HepG2 (cell line): ENCODE data around the gene MAP3K5. TPM values are rescaled to one million over a fixed set of nuclear protein-coding genes. Genes with fewer than 3 reads are reported as not detected.

Experiments
- ATAC-seq: fragments of 200-7000 bp; cut with Tn5 transposase; 3 replicates; pipeline ENCODE4 v1.9.1; 2020; ENCODE audit warnings: mild to moderate bottlenecking, moderate library complexity
- BruUV-seq: library from RNA; stranded (reverse); fragments of 400-500 nt; replicated peaks from 2 replicates; lab custom pipeline; 2021; lab: Mats Ljungman, UMichigan
- CTCF ChIA-PET: fragments of 300-600 bp; formaldehyde crosslinking; extraction: SDS; loops from one replicate; lab custom pipeline; 2021; ENCODE audit warnings: low total read pairs, inconsistent platforms, low intra/inter-chr PET ratio; lab: Yijun Ruan, JAX
- POLR2A ChIA-PET: fragments of 350-600 bp; sonication (Branson Sonifier 250); formaldehyde crosslinking; loops from one replicate; lab custom pipeline; 2020; ENCODE audit warnings: antibody characterized with exemption, inconsistent platforms; lab: Yijun Ruan, JAX
- DNase-seq: peaks from one replicate; pipeline ENCODE4 v3.0.0-alpha.2; 2015; ENCODE audit warnings: low spot score
- FAIRE-seq: peaks from 3 replicates; lab custom pipeline; 2011; peaks lifted over from hg19 to GRCh38; lab: Jason Lieb, UNC
- H2AFZ ChIP-seq: one replicate; pipeline ENCODE4 v1.6.1; 2011; ENCODE audit warnings: low read length, inconsistent platforms
- H3K27ac ChIP-seq: fragments of 300-600 bp; 3 replicates; pipeline ENCODE4 v1.8.0; 2011; ENCODE audit warnings: mixed run types, mild to moderate bottlenecking, mixed read lengths, low read length, inconsistent platforms; ENCODE audit not compliant: insufficient read depth; ENCODE audit errors: extremely low read length
- H3K27me3 ChIP-seq, 2 experiments: fragments of 200-600 bp in 1 of 2; 2 replicates in 1 of 2; 3 replicates in 1 of 2; pipeline versions ENCODE4 v1.6.0 to v1.8.0; 2011; ENCODE audit warnings: low read length in 2 of 2, mild to moderate bottlenecking in 2 of 2, moderate library complexity in 2 of 2, inconsistent platforms in 1 of 2; ENCODE audit not compliant: insufficient read depth in 2 of 2, control insufficient read depth in 1 of 2
- H3K36me3 ChIP-seq, 2 experiments: fragments of 200-600 bp in 1 of 2; replicated peaks in 1 of 2; 2 replicates in 1 of 2; 3 replicates in 1 of 2; pipeline versions ENCODE4 v1.5.1 to v1.8.0; 2011; ENCODE audit warnings: low read length in 2 of 2, inconsistent platforms in 1 of 2; ENCODE audit not compliant: insufficient read depth in 2 of 2, control insufficient read depth in 1 of 2
- H3K4me1 ChIP-seq: 2 replicates; pipeline ENCODE4 v1.5.1; 2012; ENCODE audit warnings: low read length, inconsistent platforms; ENCODE audit not compliant: insufficient read depth
- H3K4me2 ChIP-seq: 2 replicates; pipeline ENCODE4 v1.6.0; 2011; ENCODE audit warnings: low read depth, low read length, inconsistent platforms
- H3K4me3 ChIP-seq, 3 experiments: fragments of 200-600 bp in 1 of 3; sonication (generic), shearing (Covaris generic) in 1 of 3; replicated peaks in 1 of 3; 2 replicates each; pipeline ENCODE4 v1.5.1; 2011 to 2016; ENCODE audit warnings: low read length in 3 of 3, inconsistent platforms in 2 of 3, low read depth in 2 of 3, mild to moderate bottlenecking in 2 of 3, control low read depth in 1 of 3, mixed read lengths in 1 of 3; ENCODE audit not compliant: insufficient read depth in 1 of 3
- H3K79me2 ChIP-seq: one replicate; pipeline ENCODE4 v1.6.1; 2011; ENCODE audit warnings: low read length, inconsistent platforms; ENCODE audit not compliant: insufficient read depth
- H3K9ac ChIP-seq: 2 replicates; pipeline ENCODE4 v1.6.0; 2011; ENCODE audit warnings: mild to moderate bottlenecking, low read depth, low read length, inconsistent platforms; ENCODE audit not compliant: insufficient read depth
- H3K9me3 ChIP-seq: 2 replicates; pipeline ENCODE4 v1.5.1; 2012; ENCODE audit warnings: mild to moderate bottlenecking, low read length
- H4K20me1 ChIP-seq: 2 replicates; pipeline ENCODE4 v1.6.0; 2011; ENCODE audit warnings: inconsistent platforms, mild to moderate bottlenecking, low read length, moderate library complexity; ENCODE audit not compliant: insufficient read depth
- HNF1A ChIP-seq, 2 experiments: sonication (generic) in 1 of 2; formaldehyde crosslinking in 1 of 2; IDR thresholded peaks; 2 replicates each; pipeline versions ENCODE4 v1.4.0 to v1.6.1; 2016 to 2020; ENCODE audit warnings: borderline replicate concordance in 1 of 2, low read depth in 1 of 2, mild to moderate bottlenecking in 1 of 2, missing genetic modification reagents in 1 of 2
- KDM6A ChIP-seq: IDR thresholded peaks from 2 replicates; pipeline ENCODE4 v1.6.1; 2016; ENCODE audit warnings: low read depth
- MAFK ChIP-seq, 2 experiments: IDR thresholded peaks in 1 of 2; conservative IDR thresholded peaks in 1 of 2; 2 replicates each; pipeline ENCODE4 v1.6.1; 2011; ENCODE audit warnings: improper control_type of control experiment in 2 of 2, low read length in 2 of 2
- NFRKB ChIP-seq: fragments of 450-650 bp; IDR thresholded peaks from 2 replicates; pipeline ENCODE4 v1.6.1; 2017
- SIX4 ChIP-seq: sonication (generic); formaldehyde crosslinking; IDR thresholded peaks from 2 replicates; pipeline ENCODE4 v1.4.0; 2020; ENCODE audit warnings: missing genetic modification reagents
- U2AF2 ChIP-seq: fragments of 200-400 bp; formaldehyde crosslinking; IDR thresholded peaks from 2 replicates; pipeline ENCODE4 v1.6.1; 2017; ENCODE audit warnings: low read depth, mild to moderate bottlenecking, low read length
- ZC3H4 ChIP-seq: sonication (generic); formaldehyde crosslinking; IDR thresholded peaks from 2 replicates; pipeline ENCODE4 v1.4.0; 2020; ENCODE audit warnings: missing genetic modification reagents, borderline replicate concordance
- ZFP1 ChIP-seq: IDR thresholded peaks from 2 replicates; pipeline ENCODE4 v1.6.1; 2016
- ZHX1 ChIP-seq: sonication (generic); formaldehyde crosslinking; IDR thresholded peaks from 2 replicates; pipeline ENCODE4 v1.8.1; 2022; ENCODE audit warnings: low read depth, mild to moderate bottlenecking, missing genetic modification reagents
- ZNF546 ChIP-seq: sonication (generic); formaldehyde crosslinking; conservative IDR thresholded peaks from 2 replicates; pipeline ENCODE4 v1.8.1; 2023; ENCODE audit warnings: mild to moderate bottlenecking, missing genetic modification reagents
- ZNF580 ChIP-seq: IDR thresholded peaks from 2 replicates; pipeline ENCODE4 v1.6.1; 2016; ENCODE audit warnings: low read depth, borderline replicate concordance
- ZNF703 ChIP-seq: sonication (generic); formaldehyde crosslinking; IDR thresholded peaks from 2 replicates; pipeline ENCODE4 v1.5.1; 2020; ENCODE audit warnings: missing genetic modification reagents, mild to moderate bottlenecking, moderate library complexity, borderline replicate concordance
- ZNF724P ChIP-seq: sonication (generic); formaldehyde crosslinking; IDR thresholded peaks from 2 replicates; pipeline ENCODE4 v1.8.0; 2022; ENCODE audit warnings: missing genetic modification reagents, borderline replicate concordance
- ZNF788 ChIP-seq: sonication (generic); formaldehyde crosslinking; IDR thresholded peaks from 2 replicates; pipeline ENCODE4 v1.5.0; 2020; ENCODE audit warnings: mild to moderate bottlenecking, missing genetic modification reagents, borderline replicate concordance
- ZNF891 ChIP-seq: sonication (generic); formaldehyde crosslinking; IDR thresholded peaks from 2 replicates; pipeline ENCODE4 v1.5.0; 2020; ENCODE audit warnings: mild to moderate bottlenecking, missing genetic modification reagents
- WGBS: methylation state at CpG from one replicate; pipeline ENCODE4 v1.1.6; 2017; ENCODE audit warnings: low lambda C conversion rate; 5-methylcytosine and 5-hydroxymethylcytosine counted together
- in situ Hi-C: cut with HindIII; loops from 2 replicates; pipeline ENCODE4 v1.10.0; 2017; ENCODE audit warnings: low pct_unique_long_range_greater_than_20kb; ENCODE audit not compliant: extremely low pct_ligation_motif_present
- intact Hi-C: fragments of 100-400 bp; cut with micrococcal nuclease; formaldehyde crosslinking; loops from one replicate; pipeline ENCODE4 v1.10.0; 2022; ENCODE audit not compliant: unreplicated experiment
- polyA plus RNA-seq, 8 experiments: library from polyadenylated mRNA; depleted of rRNA in 3 of 8; stranded (reverse) in 7 of 8; unstranded in 1 of 8; fragments of >200 nt; fragmentation: Illumina TruSeq in 4 of 8; extraction: Trizol in 4 of 8; gene quantifications; 2 replicates each; pipeline versions ENCODE4 v1.2.1 to v1.2.3, GENCODE V29; 2011 to 2016; ENCODE audit warnings: low read depth in 4 of 8, missing spikeins in 1 of 8, mixed read lengths in 1 of 8; ENCODE audit not compliant: insufficient read depth in 1 of 8
- total RNA-seq, 5 experiments: library from RNA; depleted of rRNA; stranded (reverse); fragments of >200 nt; fragmentation: Illumina TruSeq; extraction: Trizol; gene quantifications; 2 replicates each; pipeline ENCODE4 v1.2.3, GENCODE V29; 2016; ENCODE audit warnings: low read depth in 1 of 5
- TF ChIP-seq, protein P1 (sequence below): IDR thresholded peaks from 2 replicates; pipeline ENCODE4 v1.6.1; 2016; ENCODE audit warnings: missing genetic modification reagents, missing compliant biosample characterization

The MAP3K5 gene
- total and polyA plus RNA-seq, 2 of the 13 experiments (the other 11 are each of a cell fraction or from before 2014, with no cell fraction given), result not detected

DNA sequence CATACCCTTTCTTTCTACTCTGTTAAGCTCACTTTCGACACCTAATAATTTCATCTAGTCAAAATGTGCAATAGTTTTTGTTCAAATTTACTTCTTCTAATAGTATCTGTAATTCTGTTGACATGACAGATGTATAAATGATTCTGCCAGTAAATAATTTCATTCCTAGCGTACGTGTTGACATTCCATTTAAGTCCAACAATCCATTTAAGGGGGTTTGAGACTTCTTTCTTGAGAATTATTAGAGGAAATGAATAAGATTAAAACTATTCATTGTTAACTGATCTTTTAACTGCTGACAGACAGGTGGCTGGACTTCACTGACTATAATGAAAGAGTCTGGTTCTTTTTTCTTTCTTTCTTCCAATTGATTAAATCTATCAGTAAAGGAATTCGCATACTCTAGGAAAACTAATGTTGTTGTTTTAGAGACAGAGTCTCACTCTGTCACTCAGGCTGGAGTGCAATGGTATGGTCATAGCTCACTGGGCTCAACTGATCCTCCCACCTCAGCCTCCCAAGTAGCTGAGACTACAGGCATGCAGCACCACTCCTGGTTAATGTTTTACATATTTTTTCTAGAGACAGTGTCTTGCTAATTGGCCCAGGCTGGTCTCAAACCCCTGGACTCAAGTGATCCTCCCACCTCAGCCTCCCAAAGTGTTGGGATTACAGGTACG is 55.9 kb downstream of the MAP3K5 start (continued):
- TF ChIP-seq HNF1A (IDR thresholded peaks at IDR 0.05; ENCODE audit: low read depth) (no peak), HNF1A (CRISPR knock-in tag; IDR thresholded peaks at IDR 0.05; ENCODE audit: borderline replicate concordance) (no peak), ZNF891 (CRISPR knock-in tag) (no peak), SIX4 (CRISPR knock-in tag) (no peak), ZNF788 (CRISPR knock-in tag) (no peak), NFRKB (no peak), ZNF580 (no peak)
- TF ChIP-seq, protein P1, sequence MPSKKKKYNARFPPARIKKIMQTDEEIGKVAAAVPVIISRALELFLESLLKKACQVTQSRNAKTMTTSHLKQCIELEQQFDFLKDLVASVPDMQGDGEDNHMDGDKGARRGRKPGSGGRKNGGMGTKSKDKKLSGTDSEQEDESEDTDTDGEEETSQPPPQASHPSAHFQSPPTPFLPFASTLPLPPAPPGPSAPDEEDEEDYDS (CRISPR knock-in tag), result no peak

DNA sequence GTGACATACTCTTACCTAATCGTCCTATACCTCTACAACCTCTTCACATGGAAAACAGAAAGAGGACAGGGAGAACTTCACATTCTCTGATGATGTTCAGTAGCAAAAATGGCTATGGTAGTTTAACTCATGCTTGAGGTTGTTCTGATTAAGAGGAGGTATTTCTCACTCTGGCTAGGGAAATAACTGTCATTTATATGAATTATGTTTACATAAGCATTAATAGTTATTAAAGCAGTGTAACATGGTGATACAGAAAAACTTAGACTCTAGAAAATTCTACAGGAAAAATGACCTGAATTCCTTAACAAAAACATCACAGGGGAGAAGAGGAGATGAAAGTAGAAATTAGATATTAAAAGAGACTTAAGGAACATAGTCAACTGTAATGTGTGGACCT is 57.3 kb downstream of the MAP3K5 start:
- 0% methylated on average over 1 of the region's 1 CpG for WGBS
- no peak for ATAC-seq
- Histone ChIP-seq H3K27me3 (no peaks in the 10 kb centered on the region), H3K9me3 (no peaks in the 10 kb centered on the region), H3K4me2 (no peak overlapping the region), H3K79me2 (no peaks in the 10 kb centered on the region), H3K4me1 (no peaks in the 10 kb centered on the region), H3K27ac (no peak overlapping the region), H4K20me1 (no peaks in the 10 kb centered on the region), H3K9ac (no peak overlapping the region), H3K4me3 (no peak overlapping the region), H2AFZ (no peak overlapping the region), H3K36me3 (no peaks in the 10 kb centered on the region)
- no TSS peak for BruUV-seq
- FAIRE-seq, result no peak
- intact Hi-C loops (no loop called here), in situ Hi-C loops (no loop called here)
- DNase-seq, result no peak
- ChIA-PET CTCF (no interaction called here), POLR2A (no interaction called here)
- no peak for TF ChIP-seq ZHX1 (CRISPR knock-in tag)
- no peak for TF ChIP-seq ZFP1 (CRISPR knock-in tag)
- no peak for TF ChIP-seq ZC3H4 (CRISPR knock-in tag)
- no peak for TF ChIP-seq ZNF724P
- TF ChIP-seq ZNF703 (CRISPR knock-in tag), result no peak
- TF ChIP-seq ZNF546 (CRISPR knock-in tag), result no peak
- TF ChIP-seq KDM6A (CRISPR knock-in tag), result no peak
- TF ChIP-seq MAFK (conservative IDR thresholded peaks at IDR 0.05 in 1 of 2, IDR thresholded peaks at IDR 0.05 in 1 of 2; ENCODE audit: low read length in 2 of 2), result no peak
- no peak for TF ChIP-seq U2AF2
